SK-N-SH treated with all-trans-retinoic acid at 6 μM for 48 hours (cell line): Measurements from ENCODE around the gene TAOK2.

Experiments used
- ATAC-seq: fragments of 200-7000 bp; cut with Tn5 transposase; 3 replicates; pipeline ENCODE4 v1.9.1; 2020; ENCODE audit warnings: mild to moderate bottlenecking, moderate library complexity
- CSDC2 ChIP-seq: fragments of 250-450 bp; sonication (Bioruptor Pico); IDR thresholded peaks from 2 replicates; pipeline ENCODE4 v1.5.0; 2020; ENCODE audit warnings: mild to moderate bottlenecking, moderate library complexity
- ESRRG ChIP-seq: fragments of 250-450 bp; sonication (Bioruptor Pico); IDR thresholded peaks from 2 replicates; pipeline ENCODE4 v1.6.1; 2021; ENCODE audit warnings: mild to moderate bottlenecking
- ISL1 ChIP-seq: fragments of 250-450 bp; sonication (Bioruptor Pico); IDR thresholded peaks from 2 replicates; pipeline ENCODE4 v2.1.2; 2022; ENCODE audit warnings: mild to moderate bottlenecking, moderate library complexity
- PATZ1 ChIP-seq: fragments of 250-450 bp; sonication (Bioruptor Pico); IDR thresholded peaks from 2 replicates; pipeline ENCODE4 v1.8.0; 2020; ENCODE audit warnings: mild to moderate bottlenecking, moderate library complexity, borderline replicate concordance
- RARB ChIP-seq: fragments of 250-450 bp; sonication (Bioruptor Pico); IDR thresholded peaks from 2 replicates; pipeline ENCODE4 v1.8.0; 2021; ENCODE audit warnings: mild to moderate bottlenecking, moderate library complexity
- SNAI2 ChIP-seq: fragments of 250-450 bp; sonication (Bioruptor Pico); IDR thresholded peaks from 2 replicates; pipeline ENCODE4 v1.5.0; 2020; ENCODE audit warnings: mild to moderate bottlenecking, moderate library complexity
- TCF4 ChIP-seq: fragments of 250-450 bp; sonication (Bioruptor Pico); IDR thresholded peaks from 2 replicates; pipeline ENCODE4 v1.8.0; 2021; ENCODE audit warnings: mild to moderate bottlenecking, moderate library complexity, borderline replicate concordance
- TOX ChIP-seq: fragments of 250-450 bp; sonication (Bioruptor Pico); IDR thresholded peaks from 2 replicates; pipeline ENCODE4 v1.8.0; 2021; ENCODE audit warnings: mild to moderate bottlenecking, moderate library complexity, borderline replicate concordance
- TSHZ2 ChIP-seq: fragments of 250-450 bp; sonication (Bioruptor Pico); IDR thresholded peaks from 2 replicates; pipeline ENCODE4 v1.5.0; 2020; ENCODE audit warnings: mild to moderate bottlenecking, moderate library complexity
- ZFP3 ChIP-seq: fragments of 250-450 bp; sonication (Bioruptor Pico); IDR thresholded peaks from 2 replicates; pipeline ENCODE4 v1.5.0; 2020; ENCODE audit warnings: mild to moderate bottlenecking, moderate library complexity
- ZFP30 ChIP-seq: fragments of 450-650 bp; formaldehyde crosslinking; IDR thresholded peaks from 2 replicates; pipeline ENCODE4 v1.5.0; 2022; ENCODE audit warnings: mild to moderate bottlenecking, moderate library complexity
- ZNF8 ChIP-seq: fragments of 450-650 bp; formaldehyde crosslinking; IDR thresholded peaks from 2 replicates; pipeline ENCODE4 v1.5.0; 2020; ENCODE audit warnings: mild to moderate bottlenecking, moderate library complexity
- TF ChIP-seq, protein P1 (sequence below): fragments of 250-450 bp; sonication (Bioruptor Pico); IDR thresholded peaks from 2 replicates; pipeline ENCODE4 v1.5.1; 2020; ENCODE audit warnings: low read depth, mild to moderate bottlenecking, moderate library complexity
- TF ChIP-seq, protein P2 (sequence below): fragments of 250-450 bp; sonication (Bioruptor Pico); IDR thresholded peaks from 2 replicates; pipeline ENCODE4 v1.5.1; 2021; ENCODE audit warnings: mild to moderate bottlenecking, moderate library complexity

The TAOK2 gene

GRCh38 chr16:29991571-29991904, 17.9 kb downstream of the TAOK2 start:
- TF ChIP-seq, protein P1, sequence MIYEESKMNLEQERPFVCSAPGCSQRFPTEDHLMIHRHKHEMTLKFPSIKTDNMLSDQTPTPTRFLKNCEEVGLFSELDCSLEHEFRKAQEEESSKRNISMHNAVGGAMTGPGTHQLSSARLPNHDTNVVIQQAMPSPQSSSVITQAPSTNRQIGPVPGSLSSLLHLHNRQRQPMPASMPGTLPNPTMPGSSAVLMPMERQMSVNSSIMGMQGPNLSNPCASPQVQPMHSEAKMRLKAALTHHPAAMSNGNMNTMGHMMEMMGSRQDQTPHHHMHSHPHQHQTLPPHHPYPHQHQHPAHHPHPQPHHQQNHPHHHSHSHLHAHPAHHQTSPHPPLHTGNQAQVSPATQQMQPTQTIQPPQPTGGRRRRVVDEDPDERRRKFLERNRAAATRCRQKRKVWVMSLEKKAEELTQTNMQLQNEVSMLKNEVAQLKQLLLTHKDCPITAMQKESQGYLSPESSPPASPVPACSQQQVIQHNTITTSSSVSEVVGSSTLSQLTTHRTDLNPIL (CRISPR knock-in tag), result no peak
- no peak for TF ChIP-seq ZNF8 (CRISPR knock-in tag)
- TF ChIP-seq, protein P2, sequence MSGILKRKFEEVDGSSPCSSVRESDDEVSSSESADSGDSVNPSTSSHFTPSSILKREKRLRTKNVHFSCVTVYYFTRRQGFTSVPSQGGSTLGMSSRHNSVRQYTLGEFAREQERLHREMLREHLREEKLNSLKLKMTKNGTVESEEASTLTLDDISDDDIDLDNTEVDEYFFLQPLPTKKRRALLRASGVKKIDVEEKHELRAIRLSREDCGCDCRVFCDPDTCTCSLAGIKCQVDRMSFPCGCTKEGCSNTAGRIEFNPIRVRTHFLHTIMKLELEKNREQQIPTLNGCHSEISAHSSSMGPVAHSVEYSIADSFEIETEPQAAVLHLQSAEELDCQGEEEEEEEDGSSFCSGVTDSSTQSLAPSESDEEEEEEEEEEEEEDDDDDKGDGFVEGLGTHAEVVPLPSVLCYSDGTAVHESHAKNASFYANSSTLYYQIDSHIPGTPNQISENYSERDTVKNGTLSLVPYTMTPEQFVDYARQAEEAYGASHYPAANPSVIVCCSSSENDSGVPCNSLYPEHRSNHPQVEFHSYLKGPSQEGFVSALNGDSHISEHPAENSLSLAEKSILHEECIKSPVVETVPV (CRISPR knock-in tag), result no peak
- no peak for ATAC-seq

- TF ChIP-seq, protein P1 (CRISPR knock-in tag), result no peak
- TF ChIP-seq ESRRG (CRISPR knock-in tag), result no peak
- TF ChIP-seq PATZ1 (CRISPR knock-in tag), result no peak
- TF ChIP-seq ZFP30 (CRISPR knock-in tag), result no peak
- TF ChIP-seq TOX (CRISPR knock-in tag), result no peak
- no peak for ATAC-seq
Measured at GRCh38 chr16:29992344-29992967, 18.8 kb downstream of the TAOK2 start.

- no peak for ATAC-seq
- TF ChIP-seq PATZ1 (CRISPR knock-in tag) (no peak), ZNF8 (CRISPR knock-in tag) (no peak), TSHZ2 (CRISPR knock-in tag) (no peak), RARB (CRISPR knock-in tag) (no peak), ZFP3 (CRISPR knock-in tag) (no peak), ISL1 (CRISPR knock-in tag) (no peak), CSDC2 (CRISPR knock-in tag) (no peak), TCF4 (CRISPR knock-in tag) (no peak)
- TF ChIP-seq, all 23 proteins: peak for 0
Measured at GRCh38 chr16:29993191-29993902, 19.7 kb downstream of the TAOK2 start.

- ATAC-seq, result no peak
Measured at GRCh38 chr16:29993903-29994599, 20.4 kb downstream of the TAOK2 start.

More at GRCh38 chr16:29993903-29994599, 20.4 kb downstream of the TAOK2 start:
- TF ChIP-seq SNAI2 (CRISPR knock-in tag), result no peak
- no peak for TF ChIP-seq ZFP30 (CRISPR knock-in tag)
- TF ChIP-seq TOX (CRISPR knock-in tag), result no peak
- no peak for TF ChIP-seq TCF4 (CRISPR knock-in tag)
- no peak for TF ChIP-seq ZNF8 (CRISPR knock-in tag)
- no peak for TF ChIP-seq CSDC2 (CRISPR knock-in tag)
